GM10248 (cell line): ENCODE data around the gene LRRC7.

Experiments
- CTCF ChIA-PET: fragments of 300-600 bp; sonication (Branson Sonifier 250); formaldehyde crosslinking; extraction: SDS; loops from one replicate; lab custom pipeline; 2021; ENCODE audit warnings: antibody characterized with exemption; lab: Yijun Ruan, JAX
- POLR2A ChIA-PET: fragments of 350-650 bp; sonication (Branson Sonifier 250); formaldehyde crosslinking; extraction: SDS; loops from one replicate; lab custom pipeline; 2020; ENCODE audit warnings: antibody characterized with exemption; lab: Yijun Ruan, JAX
- DNase-seq: peaks from one replicate; pipeline ENCODE4 v3.0.0; 2012; ENCODE audit errors: extremely low spot score
- TF ChIP-seq, protein P1 (sequence below): IDR thresholded peaks from 2 replicates; pipeline ENCODE4 v1.5.1; 2012; ENCODE audit warnings: mild to moderate bottlenecking, low read depth; ENCODE audit errors: extremely low read depth, missing control alignments, control extremely low read depth

LRRC7 gene

DNA sequence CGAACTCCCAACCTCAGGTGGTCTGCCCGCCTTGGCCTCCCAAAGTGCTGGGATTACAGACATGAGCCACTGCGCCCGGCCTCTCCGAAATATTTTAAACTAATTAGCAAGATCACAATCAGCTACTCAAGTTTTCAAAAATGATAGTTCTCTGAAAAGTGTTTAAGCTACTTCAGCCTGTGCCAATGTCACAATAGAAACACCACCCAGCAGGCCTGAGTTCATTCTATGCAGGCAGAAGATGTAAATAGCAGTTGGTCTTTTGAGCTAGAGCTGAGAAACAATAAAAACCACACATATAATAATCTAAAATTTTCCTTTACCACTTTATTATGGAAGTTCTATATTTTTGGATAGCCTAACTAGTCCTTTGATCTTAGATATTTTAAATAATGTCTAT is 541.5 kb downstream of the LRRC7 start:
- CTCF ChIA-PET: interaction anchor here (1.0 to 1.4 kb wide), 4 partner anchors 7 to 24 kb away, joined by 3 to 4 read pairs (median 3); no protein-coding TSS in a partner anchor
- TF ChIP-seq, protein P1, sequence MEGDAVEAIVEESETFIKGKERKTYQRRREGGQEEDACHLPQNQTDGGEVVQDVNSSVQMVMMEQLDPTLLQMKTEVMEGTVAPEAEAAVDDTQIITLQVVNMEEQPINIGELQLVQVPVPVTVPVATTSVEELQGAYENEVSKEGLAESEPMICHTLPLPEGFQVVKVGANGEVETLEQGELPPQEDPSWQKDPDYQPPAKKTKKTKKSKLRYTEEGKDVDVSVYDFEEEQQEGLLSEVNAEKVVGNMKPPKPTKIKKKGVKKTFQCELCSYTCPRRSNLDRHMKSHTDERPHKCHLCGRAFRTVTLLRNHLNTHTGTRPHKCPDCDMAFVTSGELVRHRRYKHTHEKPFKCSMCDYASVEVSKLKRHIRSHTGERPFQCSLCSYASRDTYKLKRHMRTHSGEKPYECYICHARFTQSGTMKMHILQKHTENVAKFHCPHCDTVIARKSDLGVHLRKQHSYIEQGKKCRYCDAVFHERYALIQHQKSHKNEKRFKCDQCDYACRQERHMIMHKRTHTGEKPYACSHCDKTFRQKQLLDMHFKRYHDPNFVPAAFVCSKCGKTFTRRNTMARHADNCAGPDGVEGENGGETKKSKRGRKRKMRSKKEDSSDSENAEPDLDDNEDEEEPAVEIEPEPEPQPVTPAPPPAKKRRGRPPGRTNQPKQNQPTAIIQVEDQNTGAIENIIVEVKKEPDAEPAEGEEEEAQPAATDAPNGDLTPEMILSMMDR: no peak
- POLR2A ChIA-PET: no interaction called here
- no peak for DNase-seq

DNA sequence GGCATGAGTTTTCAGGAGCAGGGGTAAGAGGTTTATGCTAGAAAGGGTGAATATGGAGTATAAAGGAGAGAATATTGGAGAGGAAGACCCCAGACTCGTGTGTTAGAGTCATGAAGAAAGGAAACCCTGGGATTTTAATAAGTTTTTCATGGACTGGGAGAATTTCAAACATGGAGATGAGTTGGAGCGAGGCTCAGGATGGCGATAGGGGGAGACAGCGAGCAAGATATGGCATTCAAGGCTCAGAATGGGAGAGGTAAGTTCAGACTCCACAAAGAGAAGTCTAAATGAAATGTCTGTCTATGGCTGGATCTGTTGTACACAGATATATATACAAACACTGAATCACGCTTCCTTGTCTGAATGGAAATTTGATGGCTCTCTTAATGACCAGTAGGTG is 545.1 kb downstream of the LRRC7 start:
- ChIA-PET CTCF (interaction anchor here (1.0 to 1.7 kb wide), 2 partner anchors 8 to 9 kb away, joined by 3 to 4 read pairs; no protein-coding TSS in a partner anchor), POLR2A (no interaction called here)
- no peak for DNase-seq
- TF ChIP-seq, protein P1: peak; percentile 8

DNA sequence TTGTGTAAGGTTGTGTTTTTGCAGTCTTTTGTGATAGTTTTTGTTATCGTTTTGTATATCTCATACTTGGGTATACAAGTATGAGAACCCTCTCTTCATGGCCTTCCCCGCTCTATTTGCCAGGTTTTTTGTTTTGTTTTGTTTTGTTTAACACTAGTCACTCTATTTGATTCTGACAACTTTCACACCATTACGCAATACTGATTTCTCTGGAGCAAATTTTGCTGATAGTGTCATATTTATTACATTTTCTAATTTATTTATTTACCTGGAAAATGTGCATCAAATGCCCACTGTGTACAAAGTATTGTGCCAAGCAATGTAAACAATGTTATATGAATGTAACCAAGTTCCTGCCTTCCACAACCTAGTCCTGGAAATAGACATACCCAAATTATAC is 547.6 kb downstream of the LRRC7 start:
- DNase-seq: no peak
- POLR2A ChIA-PET: no interaction called here
- CTCF ChIA-PET: no interaction called here
- TF ChIP-seq, protein P1: no peak

DNA sequence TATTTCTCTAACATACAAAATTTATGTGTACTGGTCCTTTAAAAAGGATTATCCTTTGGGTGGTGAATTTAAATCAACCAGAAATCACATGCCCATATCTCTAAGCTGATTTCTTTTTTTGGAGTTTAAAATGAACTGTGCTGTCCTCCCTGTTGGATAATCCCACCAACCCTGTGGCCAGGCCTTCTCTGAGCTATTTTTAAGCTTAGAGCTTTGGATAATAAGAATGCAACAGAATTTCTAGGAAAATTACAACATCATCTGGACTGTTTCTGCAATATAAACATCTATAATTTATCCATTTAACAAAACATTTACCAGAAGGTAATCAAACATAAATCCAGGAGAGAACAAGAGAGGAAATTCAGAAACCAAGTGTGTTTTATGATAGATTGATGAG is 549.3 kb downstream of the LRRC7 start:
- TF ChIP-seq, protein P1: no peak
- ChIA-PET POLR2A (no interaction called here), CTCF (interaction anchor here (1.0 to 2.9 kb wide), 4 partner anchors 9 to 35 kb away, joined by 3 to 7 read pairs (median 4); no protein-coding TSS in a partner anchor)
- DNase-seq: no peak

DNA sequence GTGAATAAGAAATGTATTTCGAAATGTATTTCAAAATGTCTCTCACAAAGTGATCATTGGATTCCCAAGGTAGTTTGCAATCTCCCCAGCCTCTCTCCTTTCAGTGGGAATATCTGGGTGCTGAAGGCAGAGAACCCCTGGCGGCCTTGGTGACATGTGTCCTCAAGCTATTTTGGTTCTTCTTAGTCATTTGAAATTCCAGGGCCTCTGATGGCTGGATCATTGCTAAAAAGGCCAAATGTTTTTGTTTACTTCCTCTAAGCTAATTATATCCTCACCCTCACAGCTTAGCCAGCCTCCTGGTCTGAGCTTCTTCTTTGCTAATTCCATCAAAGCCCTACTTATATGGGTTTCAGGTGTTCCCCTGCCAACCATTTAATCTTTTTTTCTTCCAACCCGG is 566.4 kb downstream of the LRRC7 start:
- TF ChIP-seq, protein P1: no peak

DNA sequence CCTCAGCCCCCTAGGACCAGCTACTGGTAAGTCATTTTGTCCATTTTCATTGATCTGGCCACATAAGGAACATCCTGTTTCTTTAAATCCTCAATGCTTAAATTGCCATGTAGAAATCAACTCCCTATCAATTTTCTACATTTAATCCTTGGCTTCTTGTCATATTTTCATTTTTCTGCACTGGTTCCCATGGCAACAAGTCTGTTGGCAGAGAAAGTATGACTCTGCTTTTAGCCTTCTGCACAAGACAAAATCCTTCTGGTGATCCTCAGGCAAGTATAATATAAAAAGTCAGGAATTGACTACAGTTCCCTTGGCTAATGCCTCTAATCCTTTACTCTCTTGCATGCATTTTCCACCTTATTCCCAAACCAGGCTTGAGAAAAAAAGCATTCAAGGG is 572.6 kb downstream of the LRRC7 start:
- no peak for DNase-seq

More for the DNA sequence above, 566.4 kb downstream of the LRRC7 start:
- ChIA-PET POLR2A (no interaction called here), CTCF (interaction anchor here (1.0 to 4.1 kb wide), 10 partner anchors 8 to 396 kb away, joined by 3 to 26 read pairs (median 6); no protein-coding TSS in a partner anchor)
- DNase-seq: no peak

More for the DNA sequence above, 572.6 kb downstream of the LRRC7 start:
- TF ChIP-seq, protein P1: no peak
- ChIA-PET CTCF (interaction anchor here (0.9 to 1.0 kb wide), 2 partner anchors 10 to 23 kb away, joined by 3 read pairs; no protein-coding TSS in a partner anchor), POLR2A (no interaction called here)
